GM18511 (cell line): Measurements from ENCODE around the gene ACKR3.

Experiments used
- ATAC-seq: cut with Tn5 transposase; IDR thresholded peaks from one replicate; pipeline ENCODE4 v1.9.1; 2021; ENCODE audit warnings: mild to moderate bottlenecking, moderate library complexity; ENCODE audit not compliant: unreplicated experiment

The ACKR3 gene

DNA sequence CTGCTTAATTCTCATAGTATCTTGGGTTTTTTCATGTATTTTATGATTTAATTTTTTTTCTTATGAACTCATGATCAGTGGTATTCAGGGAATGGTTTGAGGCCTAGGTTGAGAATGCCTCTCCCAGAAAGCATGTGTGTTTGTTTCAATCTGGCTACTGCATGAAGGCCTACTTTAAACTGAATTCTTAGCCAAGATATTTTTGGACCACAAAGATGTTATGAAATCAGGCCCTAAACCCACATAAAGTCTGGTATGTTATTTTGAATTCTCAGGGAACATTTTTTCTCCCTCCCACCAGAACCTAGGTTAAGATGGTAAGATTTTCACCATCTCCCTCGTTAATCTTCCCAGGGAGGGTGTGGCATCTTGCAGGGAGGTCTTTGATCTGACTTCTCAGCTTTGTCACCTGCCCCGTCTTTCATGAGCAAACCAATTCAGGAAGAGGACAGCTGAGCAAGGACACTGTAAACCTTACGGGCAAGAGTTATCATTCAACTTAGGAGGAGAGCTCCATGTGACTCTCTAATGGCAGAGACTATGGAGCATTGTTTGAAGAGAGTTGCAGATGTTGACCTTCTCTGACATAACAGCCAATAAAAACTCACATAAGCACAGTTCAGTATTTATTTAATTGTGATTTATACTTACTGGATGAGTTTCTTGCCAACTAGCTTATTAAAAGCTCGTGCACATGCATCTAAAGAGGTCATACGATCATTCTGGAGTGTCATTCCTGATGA is 21.3 kb upstream of the ACKR3 start:
- ATAC-seq = no peak

DNA sequence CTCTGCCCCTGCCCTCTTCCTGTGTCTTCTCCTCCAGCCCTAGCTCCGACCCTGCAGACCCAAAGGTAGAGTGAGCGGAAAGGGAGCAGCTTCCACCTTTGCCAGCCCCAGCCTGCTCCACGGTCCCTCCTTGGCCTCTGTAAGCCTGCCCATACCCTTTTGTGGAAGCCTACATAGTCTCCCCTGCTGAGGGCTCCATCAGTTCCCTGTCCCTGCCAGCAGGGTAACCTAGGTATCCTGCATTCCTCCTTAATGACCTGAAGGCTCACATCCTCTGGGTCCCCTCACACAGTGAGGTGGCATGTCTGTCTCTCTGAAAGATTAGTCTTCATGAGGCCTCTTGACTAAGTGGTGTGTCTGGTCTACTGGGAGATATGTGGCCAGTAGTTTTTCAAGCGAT is 20.5 kb upstream of the ACKR3 start:
- no peak for ATAC-seq

DNA sequence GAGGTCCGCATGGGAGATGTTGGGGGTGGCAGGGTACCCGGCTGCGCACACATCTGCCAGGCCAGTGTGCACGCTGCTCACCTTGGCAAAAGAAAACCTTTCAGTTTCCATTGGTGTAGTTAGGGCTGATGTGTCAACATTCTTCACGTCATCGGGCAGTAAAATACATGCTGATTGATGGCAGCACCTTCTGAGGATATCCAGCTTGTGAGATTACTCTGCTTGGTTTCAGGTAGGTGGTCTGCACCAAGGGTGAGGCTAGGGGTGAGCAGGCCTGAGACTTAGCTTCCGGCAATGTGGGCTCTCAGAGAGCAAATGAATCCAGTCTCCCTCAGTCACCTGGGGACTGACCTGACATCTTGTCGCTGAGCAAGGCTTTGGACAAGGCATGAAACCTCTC is 19.3 kb upstream of the ACKR3 start:
- no peak for ATAC-seq

DNA sequence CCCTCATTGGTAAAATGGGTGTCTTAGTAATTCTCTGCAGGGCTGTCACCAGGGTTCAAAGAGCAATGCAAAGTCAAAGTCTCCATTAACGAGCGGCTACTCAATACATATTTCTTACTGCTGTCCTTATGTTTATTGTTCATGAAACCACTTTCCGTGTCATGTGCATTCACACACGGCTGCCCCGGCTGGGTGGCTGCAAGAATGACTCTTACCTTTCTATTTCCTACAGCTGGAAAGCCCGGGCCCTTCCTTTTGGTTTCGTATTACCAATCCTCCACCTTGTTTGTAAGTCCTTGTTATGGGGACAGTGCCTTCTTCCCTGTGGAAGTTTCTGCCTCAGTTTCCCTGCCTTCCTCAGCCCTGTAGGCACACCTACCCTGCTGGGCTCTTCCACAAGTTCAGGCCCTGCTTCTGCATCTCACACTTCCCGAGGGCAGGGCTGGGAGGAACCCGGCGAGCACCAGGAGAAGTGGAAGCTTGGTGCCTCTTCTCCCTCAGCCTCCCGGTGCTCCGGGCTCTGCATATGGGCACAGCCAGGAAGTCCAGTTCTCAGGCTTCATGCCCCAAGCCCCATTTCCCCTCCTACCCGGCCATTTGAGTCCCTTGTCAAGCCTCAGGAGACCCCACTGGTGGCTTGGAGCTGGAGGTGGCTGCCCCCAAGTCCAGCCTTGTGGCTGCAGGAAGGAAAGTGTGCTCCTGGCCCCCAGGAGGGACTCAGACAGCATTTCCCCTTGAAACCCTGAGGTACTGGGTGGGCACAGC is 18.7 kb upstream of the ACKR3 start:
- peak; percentile 62 for ATAC-seq

DNA sequence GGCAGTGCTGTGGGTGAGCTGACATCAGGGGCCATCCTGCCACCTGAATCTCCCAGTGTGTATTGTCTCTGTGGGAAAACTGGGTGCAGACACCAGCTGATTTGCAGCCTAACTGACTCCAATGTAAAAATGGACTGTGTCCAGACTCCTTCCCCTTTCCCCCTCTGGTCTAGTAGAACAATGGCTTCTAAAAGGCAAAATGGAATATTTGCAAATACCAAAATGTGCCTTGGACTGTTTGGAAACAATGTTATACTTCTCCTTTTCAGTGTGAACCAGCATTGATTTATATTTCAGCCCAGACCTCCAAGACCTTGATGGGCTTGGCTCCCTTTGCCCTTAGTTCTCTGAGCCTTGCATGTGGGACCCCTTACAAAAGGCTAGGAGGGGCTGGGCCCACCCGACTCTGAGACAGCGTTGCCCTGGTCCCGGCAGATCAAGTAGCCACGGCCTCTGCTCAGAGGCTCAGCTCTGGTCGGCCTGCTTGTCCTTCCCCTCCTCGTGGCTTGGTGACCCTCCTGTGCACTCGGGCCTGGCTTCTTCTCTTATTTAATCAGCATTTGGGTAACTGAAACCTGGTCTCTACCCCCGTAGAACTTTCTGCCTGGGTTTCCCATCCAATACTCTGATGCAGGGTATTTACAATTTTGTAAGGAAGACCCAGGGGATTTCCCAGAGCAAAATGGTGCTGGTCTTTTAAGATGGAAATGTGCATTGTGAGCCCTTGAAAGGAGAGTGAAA is 18.0 kb upstream of the ACKR3 start:
- ATAC-seq = peak; percentile 50

DNA sequence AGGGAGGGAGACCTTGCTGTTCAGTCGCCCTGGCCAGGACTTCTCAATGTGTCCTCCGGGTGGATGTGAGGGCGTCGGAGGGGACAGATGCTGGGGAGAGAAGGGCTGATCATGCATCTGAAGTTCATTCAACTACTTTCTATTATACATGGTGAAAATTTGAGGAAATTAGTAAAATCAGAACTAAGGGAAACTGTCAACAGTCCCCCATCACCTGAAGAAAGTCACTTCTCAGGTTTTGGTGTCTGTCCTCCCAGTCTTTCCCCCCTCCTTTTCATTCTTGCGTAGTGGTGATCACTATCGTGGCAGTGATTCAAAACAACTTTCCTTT is 17.4 kb upstream of the ACKR3 start:
- ATAC-seq = peak; percentile 31

DNA sequence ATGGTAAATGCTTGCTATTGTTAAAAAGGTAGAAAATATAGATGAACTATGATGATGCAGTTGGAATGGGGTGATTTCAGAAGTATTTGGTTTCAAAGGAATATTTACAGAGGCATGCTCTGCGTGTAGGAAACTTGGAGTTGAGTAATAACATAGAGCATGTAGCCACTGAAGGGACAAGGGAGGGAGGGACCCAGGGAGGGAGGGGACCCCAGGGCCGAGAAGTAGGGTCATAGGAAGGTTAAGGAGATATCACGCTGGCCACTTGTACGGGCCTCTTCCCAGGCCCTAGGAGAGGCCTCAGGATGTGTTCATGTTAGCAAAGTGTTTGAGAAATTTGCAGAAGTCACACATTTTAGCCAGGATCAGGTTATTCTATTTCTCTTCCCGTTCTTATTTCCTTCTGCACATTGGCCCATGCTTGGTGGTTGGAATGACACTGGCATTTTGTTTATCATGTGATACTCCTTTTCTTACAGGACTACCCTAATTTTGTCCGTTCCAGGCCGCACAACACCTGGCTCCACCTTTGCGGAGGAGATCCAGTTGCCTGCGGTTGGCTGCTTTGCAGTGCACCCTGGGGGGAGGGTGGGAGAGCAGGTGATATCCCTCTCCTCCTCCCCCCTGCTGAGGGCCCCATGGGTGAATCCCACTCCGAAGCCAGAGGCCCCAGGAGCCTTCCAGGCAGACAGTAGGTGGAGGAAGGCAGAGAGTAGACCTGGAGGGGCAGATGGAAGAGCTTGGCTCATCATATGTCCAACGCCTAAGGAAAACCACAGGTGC is 16.9 kb upstream of the ACKR3 start:
- no peak for ATAC-seq

DNA sequence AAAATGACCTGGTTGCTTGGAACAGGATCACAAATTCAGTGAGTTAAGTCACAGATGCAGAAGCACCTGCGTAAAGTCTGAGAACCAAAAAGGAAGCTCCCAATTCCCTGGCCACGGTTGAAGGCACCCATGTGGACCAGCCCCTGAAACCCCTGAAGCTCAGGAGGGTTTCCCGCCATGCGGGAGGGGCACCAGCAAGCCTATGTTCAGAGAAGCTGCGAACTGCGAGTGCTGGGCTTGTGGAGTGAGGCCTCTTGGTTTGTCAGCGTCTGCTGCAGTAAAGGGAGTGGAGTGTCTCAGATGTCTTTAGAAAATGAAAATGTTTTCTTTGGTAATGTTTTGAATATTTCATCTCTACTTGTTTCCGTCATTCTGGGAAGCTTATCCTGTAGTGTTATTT is 16.1 kb upstream of the ACKR3 start:
- ATAC-seq = no peak

DNA sequence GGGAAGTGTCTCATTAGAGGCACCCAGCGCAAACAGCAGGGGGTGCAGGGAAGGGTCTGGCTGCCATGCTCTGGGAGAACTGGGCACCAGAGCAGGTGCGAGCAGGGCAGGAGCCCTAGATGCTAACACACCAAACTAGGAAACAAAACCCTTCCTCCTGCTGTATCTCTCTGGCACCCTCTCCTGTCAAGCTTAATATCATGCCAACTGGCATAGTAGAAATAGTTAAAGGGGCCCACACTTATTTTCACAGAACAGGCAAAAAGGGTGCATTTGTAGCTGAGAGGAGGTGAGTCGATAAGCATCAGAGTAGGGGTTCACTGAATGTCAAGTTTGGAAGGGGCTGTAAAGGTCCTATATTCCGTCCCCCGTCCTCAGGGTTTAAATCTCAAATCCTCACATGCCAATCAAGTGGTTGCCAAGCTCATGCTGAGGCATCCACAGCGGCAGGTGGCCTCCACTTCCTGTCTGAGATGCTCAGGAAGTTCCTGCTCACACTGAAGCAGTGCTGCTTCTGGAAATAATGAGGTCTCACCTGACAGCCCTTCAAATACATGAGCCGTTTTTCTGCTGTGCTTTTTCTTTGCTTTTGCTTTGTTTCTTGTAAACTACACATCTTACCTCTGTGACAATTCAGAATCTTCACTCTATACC is 14.9 kb upstream of the ACKR3 start:
- no peak for ATAC-seq

DNA sequence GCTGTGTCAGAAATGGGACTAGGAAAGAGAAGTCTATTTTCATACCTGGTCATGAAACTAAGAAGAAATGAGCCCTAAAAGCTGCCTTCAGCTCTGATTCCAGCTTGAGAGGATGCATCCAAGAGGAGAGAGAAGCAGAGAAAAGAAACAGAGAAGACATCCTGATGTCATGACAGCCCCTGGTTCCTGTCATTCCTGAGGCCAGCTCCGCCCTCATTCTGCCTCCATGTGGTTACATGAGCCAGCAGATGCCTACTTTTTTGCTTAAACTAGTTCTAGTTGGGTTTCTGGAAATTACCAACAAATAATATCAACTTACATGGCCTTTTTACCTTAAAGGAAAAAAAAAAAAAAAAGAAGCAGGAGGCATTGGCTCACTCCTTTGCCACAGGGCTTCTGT is 14.1 kb upstream of the ACKR3 start:
- no peak for ATAC-seq

DNA sequence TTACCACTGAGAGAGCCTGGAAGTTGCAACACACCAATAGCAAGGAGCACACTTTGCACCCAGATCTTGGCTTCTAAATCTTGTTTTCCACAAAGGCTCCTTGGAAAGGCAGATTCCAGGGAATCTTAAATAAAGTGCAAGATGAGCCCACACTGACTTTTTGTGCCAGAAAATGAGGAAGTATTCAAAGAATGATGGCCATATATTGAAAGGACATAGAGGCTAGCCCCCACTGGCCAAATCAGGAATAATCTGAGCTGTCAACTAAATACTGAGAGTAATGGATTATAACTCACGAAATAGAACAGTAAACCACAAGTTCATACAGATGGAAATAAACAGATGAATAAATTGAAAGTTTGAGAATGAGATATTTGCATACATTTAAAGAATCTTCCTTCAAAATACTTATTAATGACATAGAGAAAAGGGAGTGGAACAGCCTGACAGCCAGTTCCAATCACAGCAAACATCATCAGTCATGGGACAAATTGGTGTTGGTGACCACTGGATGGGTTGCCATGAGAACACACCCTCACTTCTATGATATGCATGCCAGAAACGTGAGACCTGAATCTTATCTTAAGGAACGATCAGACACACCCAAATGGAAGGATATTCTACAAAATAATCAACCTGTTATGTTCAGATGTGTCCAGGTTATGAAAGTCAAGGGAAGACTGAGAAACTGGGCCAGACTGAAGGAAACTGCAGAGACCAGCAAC is 12.2 kb upstream of the ACKR3 start:
- no peak for ATAC-seq

DNA sequence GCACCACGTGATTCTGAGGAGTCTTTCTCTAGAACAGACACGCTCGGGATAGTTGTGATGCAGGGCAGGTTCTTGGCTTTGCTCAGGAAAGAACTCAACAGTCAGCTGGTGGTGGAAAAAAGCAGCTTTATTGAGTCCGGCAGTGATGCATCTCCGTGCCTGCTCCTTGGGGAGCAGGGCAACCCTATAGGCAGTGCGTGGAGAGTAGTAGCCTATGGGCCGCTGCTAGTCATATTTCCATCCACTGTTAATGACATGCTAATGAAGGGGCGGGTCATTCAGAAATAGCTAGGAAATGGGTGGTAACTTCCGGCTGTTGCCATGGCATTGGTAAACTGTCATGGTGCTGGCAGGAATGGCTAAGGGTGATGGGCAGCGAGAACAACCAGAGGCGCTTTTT is 11.6 kb upstream of the ACKR3 start:
- no peak for ATAC-seq

DNA sequence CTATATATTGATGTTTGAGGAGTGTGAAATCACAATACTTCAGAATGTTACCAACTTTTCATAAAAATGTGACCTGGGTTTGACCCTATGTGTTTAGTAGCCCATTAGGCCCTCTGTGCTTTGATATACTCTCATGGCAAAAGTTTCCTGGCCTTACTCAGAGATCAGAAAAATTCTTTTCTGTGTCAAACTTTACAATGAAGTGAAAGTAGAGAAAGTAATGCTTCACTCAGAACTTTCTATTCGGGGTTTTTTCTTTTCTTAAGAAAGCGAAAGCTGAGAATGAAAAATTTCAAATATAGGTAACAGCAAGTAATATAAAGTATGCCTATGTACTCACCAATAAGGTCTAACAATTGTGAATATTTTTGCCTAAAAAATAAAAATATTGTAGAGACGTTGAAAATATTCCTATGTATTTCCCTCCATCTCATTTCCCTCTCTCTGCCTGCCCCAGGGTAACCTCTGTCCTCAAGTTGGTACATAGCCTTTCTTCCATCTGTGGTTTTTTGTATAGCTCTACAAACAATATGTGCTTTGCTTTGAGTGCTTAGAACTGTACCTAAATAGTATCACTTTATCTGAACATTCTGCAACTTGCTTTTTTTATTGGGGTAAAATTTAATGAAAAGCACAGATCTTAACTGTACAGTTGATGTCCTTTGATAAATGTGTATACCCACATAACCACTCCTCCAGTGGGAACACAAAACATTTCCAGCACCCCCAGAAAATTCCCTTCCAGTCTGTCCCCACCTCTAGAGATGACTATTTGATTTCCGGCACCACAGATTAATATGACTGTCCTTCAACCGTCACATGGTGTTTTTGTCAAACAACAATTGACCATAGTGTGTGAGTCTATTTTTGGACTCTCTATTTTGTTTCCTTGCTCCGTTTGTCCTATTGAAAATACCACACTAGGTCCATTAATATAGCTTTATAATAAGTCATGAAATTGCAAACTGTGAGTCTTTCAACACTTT is 10.3 kb upstream of the ACKR3 start:
- ATAC-seq = peak; percentile 55

DNA sequence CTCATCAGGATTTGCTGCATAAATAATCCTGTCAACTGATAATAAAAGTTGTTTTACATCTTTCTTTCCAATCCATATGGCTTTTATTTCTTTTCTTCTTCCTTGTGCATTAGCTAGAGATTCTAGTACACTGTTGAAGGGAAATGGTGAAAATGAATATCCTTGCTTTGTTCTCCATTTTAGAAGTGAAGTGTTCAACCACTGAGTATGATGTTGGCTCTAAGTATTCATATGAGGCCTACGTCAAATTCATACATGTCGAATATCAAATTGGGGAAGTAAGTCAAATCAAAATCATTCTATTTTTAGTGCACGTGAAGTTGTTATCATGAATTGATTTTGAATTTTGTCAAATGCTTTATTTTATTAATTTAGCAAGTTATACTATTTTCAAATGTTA is 7.8 kb upstream of the ACKR3 start:
- no peak for ATAC-seq

DNA sequence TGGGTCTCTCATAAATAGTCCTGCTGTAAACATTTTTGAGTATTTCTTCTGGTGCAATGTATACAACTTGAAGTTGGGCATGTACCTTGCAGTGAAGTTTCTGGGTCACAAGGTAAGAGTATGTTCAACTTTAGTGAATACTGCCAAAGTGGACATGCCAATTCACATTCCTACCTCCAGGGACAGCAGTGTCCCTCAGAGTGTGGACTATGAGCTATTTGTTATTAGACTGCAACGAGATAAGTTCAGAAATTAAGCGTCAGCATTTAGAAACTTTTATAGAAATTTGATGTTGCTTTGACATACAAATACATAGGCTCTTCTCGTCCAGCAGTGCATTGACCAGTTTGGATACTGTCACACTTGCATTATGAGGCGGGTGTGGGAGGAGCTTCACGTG is 7.2 kb upstream of the ACKR3 start:
- ATAC-seq = no peak

DNA sequence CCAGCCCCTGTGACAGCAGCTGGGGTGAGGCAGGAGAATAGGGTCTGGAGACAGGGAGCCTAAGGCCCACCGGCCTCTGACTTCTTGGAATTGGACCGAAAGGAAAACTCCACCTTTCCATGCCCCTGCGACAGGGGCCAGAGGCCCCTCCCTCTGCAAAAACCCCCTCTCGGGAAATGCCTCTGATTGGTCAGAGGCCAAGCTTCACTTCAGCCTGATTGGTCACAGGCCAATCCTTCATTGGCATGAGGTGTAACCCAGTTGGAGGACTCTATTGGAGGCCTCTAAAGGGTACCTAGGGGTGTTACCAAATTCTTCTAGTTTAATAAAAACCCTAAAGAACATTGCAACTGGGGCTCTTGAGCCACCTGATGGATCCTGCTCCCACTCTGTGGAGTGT is 5.7 kb upstream of the ACKR3 start:
- ATAC-seq = no peak

DNA sequence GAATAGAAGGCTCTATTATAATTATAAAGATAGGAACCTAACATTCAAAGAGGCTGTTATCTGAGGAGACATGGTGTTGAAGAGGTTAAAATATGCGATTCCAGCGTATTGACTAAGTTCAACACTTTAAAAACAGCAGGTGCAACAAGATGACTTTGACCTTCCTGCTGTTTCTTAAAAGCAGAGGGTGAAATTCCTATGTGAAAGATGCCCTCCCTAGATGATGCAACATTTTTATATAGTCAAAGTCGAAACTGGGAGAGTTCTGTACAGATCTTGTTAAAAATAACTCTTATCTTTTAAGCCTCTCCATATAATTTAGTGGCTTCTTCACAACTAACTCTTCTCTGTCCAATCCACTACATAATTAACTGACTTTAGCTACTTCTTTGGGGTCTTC is 4.4 kb upstream of the ACKR3 start:
- ATAC-seq = no peak

DNA sequence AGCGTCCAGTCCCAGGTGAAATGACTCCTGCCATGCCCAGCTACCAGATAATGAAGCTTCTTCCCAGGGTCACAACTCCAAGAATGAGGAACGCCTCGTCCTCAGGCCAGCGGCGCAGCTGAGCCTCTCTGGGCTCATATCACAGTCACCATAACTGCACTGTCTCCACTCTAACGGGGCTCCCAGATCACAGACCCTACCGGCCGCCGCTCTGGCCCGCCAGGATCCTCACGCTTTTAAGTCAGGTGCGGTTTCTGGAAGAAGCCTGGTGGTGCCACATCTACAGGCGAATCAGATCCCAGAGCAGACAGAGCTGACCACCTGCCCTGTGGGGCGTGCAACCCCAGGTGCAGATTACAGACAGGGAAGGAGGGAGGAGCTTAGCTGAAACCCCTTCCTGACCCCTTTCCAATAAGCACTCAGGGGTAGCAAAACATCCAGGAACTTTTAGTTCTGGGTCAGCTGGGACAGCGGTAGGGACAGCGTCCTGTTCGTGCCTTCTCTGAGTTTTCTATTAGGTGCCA is 3.7 kb upstream of the ACKR3 start:
- ATAC-seq = no peak

DNA sequence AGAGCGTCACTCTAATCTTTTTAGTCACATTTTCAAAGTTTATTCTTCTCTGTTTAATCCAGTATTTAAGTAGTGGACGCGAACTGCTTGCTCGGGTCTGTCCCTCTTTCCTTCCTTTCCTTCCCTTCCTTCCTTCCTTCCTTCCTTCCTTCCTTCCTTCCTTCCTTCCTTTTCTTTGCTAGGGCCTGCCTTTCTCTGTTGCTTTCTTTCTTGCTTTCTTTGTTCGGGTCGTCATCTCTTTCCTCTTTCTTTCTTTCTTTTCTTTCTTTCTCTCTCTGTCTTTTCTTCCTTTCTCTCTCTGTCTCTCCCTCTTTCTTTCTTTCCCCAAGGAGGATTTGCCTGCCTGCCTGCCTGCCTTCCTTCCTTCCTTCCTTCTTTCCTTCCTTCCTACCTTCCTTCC is 3.0 kb upstream of the ACKR3 start:
- ATAC-seq = no peak
